HG02943 (cell line): ENCODE results near the gene SOD2.

ENCODE experiments used
- ATAC-seq: cut with Tn5 transposase; IDR thresholded peaks from one replicate; pipeline ENCODE4 v1.9.1; 2021; ENCODE audit warnings: mild to moderate bottlenecking, low read depth, moderate library complexity; ENCODE audit not compliant: unreplicated experiment

Gene SOD2

GRCh38 chr6:159645640-159646039 is 47.4 kb downstream of the SOD2 start:
- no peak for ATAC-seq
